ENCODE data around the gene BUB3.

Gene BUB3, protein sequence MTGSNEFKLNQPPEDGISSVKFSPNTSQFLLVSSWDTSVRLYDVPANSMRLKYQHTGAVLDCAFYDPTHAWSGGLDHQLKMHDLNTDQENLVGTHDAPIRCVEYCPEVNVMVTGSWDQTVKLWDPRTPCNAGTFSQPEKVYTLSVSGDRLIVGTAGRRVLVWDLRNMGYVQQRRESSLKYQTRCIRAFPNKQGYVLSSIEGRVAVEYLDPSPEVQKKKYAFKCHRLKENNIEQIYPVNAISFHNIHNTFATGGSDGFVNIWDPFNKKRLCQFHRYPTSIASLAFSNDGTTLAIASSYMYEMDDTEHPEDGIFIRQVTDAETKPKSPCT

DNA sequence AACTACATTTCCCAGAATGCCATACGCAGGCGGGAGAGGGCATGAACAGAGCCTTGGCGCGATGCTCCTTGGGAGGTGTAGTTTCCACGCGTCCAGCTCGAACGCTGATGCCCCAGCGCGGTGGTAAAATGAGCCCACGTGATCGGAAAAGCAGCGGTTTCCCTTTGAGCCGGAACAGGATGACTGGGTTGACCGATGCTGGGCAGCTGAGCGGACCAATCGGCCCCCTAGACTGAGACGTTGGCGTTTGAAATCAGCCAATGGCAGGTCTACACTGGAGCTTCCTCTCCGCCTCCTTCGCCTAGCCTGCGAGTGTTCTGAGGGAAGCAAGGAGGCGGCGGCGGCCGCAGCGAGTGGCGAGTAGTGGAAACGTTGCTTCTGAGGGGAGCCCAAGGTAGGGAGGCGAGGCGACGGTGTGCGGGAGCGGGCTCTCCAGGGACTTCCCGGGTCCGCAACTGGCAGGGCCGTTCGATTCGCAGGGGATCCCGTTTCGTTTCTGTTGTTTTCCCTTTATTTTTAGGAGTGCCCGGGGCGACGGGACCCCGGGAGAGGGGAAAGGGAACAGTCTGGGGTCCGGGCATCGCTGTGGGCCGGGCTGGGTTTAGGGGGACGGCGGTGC is at the start of gene BUB3:
Gene BUB3 (plus strand): TSS at position 311 of the 619 bp plus-strand sequence. CDS start 516 bp downstream, outside the sequence.
- peak; percentile 97 for DNase-seq

DNA sequence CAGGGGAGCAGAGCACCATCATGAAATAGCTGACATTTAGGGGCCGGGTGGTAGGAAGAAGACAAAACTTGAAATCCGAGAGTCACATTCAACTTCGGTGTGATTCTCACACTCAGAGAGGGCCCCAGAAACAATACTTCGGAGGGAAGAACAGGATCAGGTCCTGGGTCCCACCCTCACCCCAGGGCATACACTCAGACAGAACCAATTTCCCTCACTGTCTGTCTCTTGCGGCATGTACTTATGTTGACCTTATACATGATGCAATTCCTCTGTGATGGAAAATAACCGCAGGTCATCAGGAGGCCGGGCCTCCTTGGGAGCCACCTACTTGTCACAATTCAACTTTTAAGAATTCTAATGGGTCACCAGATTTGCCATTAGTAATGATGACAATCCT is 44.7 kb upstream of the BUB3 start:
- no peak for DNase-seq

DNA sequence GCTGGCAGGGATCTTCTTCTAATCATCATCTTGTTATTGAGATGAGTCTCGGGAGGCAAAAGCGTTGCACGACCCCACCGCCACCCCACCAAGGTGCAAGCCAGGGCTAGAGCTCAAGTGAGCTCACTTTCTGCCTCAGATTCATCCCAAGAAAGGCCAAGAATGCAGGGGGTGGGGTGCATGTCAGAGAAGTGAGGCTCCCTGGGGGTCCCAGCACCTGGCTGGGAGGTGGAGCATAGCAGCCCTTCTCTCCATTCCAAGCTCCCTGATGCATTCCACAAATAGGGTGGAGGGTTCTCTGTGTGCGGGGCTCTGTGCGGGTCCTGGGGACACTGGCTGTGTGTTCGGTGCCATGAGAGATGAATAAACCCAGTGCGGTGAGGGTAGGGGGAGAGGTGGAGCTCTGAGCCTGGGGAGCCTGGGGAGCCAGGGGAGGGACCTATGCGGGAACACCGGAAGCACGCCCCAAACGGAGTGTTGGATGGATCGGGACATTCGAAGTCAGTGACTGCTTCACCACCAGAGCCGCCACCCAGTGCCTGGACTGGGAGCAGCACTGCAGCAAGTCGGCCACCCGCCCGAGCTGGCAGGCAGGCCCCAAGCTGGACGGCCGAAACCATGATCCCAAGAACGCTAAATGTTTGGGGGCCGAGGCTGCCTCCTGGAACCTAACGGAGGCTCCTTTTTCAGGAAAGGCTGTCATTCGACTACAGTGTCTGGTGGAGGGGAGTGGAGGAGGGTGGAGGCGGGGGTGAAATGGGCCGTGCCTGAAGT is 36.4 kb upstream of the BUB3 start:
- no peak for DNase-seq

DNA sequence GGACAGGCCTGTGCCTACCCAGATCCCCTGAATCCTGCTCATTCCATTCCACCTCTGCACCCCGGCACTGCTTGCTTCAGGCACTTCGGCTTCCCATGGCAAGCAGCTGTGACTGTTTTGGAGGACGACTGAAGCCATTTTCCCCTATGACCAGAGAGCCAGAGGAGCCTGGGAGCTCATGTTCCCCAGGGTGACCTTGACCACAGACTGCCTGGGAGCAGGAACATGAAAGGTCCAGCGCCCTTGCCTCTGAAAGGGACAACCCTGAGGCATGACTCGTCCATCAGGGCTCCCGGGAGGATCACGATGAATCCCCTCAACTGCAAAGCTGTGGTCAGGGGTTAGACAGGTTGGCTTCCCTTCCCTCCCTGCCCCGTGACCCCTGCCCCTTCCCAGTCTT is 35.1 kb upstream of the BUB3 start:
- DNase-seq, result no peak

DNA sequence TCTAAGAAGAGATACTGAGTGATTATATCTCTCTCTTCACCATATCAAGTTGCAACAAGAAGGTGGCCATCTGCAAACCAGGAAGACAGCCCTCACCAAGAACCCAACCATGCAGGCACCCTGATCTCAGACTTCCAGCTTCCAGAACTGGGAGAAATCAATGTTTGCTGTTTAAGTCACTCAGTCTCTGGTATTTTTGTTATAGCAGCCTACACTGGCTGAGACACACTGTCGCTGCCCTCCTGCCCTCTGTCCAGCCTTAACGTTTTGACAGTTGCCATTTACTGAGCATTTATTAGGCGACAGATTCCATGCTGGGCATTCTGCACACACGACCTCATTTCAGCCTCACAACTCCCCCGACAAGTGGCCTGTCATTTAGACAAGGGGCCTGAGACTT is 28.0 kb upstream of the BUB3 start:
- no peak for DNase-seq

DNA sequence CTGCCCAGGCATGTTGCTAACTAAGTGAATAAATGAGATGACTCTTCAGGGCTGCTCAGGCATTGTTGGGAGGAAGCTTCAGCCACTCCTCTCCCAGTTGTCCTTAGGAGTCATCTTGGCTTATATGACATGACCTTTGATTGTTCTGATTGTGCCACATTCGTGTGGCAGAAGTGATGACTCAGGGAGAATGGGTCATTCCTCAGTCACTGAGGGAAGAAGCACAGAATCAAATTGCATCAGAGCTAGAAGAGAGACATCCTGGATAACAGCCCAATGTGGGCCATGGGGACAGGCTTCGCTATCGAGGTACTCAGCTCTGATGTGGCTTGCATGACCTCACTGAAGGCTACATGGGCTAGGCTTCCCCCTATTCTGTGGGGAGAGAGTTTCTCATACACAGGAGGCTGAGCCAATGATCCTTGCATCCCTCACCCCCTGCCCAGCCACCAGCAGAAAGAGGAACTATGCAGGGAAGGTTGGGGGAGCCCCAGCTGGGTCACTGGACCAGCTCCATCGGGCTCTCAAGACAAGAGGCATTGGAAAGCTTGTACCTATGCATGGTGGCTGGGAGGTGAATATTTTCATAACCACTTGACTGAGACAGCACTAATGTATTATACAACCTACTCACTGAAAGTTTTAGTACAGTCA is 24.5 kb upstream of the BUB3 start:
- DNase-seq, result no peak

DNA sequence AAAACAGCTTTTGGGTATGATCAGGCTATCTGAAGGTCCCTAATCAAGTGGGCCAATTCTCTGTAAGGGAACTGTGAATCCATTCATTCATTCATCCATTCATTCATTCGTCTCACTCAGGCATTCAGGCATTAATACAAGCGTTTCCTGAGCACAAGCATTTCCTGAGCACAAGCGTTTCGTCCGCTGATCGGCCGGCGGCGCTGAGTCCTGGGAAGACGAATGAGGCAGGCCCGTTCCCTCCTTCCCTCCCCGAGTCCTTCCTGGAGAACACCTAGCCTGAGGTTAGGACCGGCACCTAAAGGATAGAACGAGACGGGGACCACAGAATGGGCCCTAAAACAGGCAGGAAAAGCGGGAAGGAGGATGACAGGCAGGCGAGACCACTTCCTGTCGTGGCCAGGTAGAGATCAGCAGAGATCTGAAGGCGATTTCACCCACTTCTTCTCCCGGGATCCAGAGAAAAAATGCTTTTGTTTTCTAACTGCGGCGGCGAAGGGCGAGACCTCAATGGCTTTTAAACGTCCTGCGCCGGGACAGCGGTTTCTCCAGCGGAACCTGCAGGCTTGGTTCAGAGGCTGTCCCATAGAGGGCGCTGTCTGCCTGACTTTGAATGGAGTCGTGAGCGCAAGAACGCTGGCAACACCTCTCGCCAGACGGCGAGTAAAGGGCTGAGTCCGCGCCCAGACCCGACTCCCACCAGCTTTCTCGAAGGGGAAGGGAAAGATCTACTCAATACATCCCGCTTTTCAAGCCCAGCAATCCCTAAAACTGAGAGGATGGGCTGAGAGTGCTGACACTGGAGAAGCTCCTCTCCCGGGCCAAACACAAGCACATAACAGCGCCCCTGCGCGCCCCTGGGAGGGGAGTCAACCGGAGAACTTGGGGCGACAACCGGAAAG is 21.4 kb upstream of the BUB3 start:
- peak; percentile 47 for DNase-seq

DNA sequence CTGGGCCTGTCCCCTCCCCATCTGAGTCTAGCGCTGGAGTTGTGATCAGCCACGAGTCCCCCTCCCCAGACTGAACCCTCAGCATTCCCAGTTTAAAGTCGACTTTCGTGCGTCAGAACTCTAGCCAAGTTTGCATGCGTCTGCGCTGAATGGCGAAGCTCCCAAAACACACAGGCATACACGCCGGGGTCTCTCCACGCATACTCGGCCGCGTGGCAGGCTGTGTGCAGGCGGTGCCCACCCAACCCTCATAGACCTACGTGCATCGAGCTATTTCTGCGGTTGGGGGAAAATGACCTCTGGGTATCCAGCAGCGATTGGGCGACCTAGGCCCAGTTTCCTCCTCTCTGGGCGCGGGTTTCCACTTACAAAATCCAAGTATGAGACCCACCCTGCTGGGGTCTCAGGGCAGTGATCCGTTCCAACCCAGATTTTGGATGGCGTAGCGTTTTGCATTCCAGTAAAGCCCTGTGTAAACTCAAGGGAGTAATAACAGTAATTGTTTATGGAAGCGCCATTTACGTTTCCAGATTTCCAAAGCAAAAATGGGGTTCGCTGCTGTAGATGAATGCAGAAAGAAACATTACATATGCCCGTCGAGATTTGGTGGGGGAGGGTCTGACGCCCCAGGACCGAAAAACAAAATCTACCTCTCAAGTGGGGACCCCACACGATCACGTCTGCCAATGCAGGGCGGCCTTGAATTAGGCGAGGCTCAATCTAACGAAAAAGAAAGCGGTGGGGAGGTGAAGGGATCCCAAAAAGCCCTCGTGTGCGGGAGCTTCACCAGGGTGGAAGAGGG is 20.5 kb upstream of the BUB3 start:
- DNase-seq, result no peak

DNA sequence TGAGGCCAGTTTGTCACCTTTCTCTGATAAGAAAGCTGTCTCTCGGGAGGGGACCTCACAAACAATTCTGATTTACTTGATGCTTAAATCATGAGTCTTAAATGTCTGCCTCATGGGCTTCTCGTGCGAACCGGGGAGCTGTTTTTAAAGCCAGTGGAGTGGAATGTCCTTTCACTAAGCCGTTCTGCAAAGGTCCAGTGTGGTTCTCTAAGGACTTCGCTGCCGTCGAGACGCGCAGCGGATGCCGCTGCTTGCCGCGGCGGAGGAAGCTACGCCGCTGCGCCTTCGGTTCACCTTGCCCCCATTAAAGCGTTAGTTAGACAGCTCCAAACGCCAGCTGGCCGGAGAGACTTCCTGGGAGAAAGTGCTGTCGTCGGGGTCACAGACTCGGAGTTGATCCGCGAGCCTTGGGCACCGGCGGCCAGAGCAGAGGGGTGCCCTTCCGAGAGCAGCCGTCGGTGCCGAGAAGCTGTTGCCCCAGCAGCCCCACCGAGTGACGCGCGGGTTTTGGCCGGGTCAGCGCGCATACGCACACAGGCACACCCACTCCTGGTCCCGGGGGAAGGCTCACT is 19.8 kb upstream of the BUB3 start:
- no peak for DNase-seq

DNA sequence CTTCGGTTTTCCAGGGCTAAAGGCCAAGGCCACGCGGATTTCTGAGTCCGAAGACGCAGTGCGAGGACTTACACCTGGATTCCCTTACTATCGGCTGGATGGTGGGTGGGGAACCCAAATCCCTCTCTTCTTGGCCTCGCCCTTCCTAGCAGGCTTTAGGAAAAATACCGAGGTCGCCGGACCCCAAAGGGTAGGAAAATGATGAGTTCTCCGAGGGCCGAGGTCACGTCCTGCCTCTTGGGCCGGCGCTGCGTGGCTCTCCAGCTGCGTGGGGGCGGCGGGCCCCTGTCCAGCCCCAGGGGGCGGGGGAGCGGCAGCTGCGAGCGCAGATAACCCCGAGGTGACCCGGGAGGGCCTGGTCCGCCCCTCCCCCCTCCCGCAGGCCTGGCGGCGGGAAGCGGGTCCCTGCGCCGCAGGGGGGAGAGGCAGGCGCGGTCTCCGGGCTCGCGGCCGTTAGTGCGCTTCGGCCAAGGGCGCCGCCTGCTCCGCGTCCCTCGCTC is 19.2 kb upstream of the BUB3 start:
- DNase-seq, result no peak

DNA sequence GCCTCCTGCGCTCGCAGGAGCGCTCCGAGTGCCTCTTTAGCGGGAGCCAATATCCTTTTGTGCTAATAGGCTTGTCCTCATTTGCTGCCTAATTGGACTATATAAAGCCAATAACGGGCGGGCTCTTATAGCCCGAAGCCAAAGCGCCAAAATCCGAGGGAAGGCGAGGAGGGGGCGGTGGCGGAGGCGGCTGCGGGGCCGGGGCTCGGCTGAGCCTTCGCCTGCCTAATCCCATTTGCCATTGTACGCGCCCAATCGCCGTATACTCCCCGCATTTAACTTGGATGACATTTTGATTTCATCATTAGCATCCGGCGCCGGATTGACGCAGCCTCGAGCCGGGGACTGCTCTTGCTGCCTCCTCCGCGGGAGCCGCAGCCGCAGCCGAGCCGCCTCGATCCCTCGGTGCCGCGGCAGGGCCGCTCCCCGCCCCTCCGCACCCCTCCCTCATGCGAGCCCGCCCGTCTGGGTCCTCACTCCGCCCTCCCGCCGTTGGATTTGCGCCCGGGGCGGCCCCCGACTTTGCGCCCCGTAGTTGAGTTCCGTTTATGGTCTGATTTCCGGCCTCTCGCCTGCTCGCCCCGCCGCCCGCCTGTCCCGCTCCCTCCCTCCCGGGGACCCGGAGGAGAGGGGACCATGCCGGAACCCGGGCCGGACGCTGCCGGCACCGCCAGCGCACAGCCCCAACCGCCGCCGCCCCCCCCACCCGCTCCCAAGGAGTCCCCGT is 18.6 kb upstream of the BUB3 start, which contains the start of gene HMX3:
Gene HMX3 (plus strand): TSS at position 556 of the 727 bp plus-strand sequence. CDS start 81 bp downstream, at position 637.
- DNase-seq, result no peak

DNA sequence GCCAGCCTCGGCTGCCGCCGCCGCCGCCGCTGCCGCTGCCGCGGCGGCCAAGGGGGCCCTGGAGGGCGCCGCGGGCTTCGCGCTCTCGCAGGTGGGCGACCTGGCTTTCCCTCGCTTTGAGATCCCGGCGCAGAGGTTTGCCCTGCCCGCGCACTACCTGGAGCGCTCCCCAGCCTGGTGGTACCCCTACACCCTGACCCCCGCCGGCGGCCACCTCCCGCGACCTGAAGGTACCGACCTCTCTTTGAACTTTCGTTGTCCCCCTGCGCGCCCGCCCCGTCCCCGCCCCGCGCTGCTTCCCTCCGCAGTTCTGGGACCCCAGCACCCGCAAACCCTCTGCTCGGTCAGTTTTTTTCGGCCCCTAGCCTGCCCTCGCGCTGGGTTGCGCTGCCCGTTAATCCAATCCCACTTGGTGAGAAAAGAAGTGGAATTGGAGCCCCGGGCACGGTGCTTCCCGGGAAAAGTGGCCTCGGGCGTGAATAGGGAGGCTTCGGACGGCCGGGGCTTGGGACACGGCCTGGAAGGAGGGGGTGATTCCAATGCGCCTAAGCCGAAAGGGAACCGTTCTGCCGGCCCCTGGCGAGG is 17.9 kb upstream of the BUB3 start:
- DNase-seq, result no peak

DNA sequence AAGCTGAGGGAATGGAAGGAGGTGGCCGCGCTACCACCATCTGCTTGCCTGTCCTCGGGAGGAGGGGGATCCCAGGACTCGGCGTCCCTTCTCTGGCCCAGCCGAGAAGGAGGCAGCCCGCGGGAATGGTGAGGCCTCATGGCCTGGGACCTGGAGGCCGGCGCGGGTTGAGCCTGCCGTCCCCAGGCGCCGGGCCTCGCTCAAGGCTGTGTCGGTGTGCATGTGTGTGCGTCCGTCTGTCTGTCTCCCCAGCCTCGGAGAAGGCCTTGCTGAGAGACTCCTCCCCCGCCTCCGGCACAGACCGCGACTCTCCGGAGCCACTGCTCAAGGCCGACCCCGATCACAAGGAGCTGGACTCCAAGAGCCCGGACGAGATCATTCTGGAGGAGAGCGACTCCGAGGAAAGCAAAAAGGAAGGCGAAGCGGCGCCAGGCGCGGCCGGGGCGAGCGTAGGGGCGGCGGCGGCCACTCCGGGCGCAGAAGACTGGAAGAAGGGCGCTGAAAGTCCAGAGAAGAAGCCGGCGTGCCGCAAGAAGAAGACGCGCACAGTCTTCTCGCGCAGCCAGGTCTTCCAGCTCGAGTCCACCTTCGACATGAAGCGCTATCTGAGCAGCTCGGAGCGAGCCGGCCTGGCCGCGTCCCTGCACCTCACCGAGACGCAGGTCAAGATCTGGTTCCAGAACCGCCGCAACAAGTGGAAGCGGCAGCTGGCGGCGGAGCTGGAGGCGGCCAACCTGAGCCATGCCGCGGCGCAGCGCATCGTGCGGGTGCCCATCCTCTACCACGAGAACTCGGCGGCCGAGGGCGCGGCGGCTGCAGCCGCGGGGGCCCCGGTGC is 17.2 kb upstream of the BUB3 start:
- DNase-seq, result no peak

DNA sequence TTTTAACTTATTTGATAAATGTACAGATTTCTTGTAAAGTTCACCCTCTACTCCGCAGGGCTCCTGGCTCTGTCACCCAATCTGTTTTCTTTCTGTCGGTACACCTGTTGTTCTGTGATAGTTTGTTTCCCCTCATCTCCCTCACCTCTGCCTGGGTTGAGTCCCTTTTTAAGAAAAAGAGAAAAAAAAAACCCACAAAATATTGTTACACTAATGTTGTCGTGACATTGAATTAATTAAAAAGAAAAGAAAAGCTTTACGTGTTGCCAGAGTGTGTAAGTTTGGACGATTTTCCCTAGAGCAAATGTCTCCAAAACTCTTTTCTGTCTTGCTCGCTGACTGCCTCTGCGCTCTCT is 15.1 kb upstream of the BUB3 start:
- no peak for DNase-seq

DNA sequence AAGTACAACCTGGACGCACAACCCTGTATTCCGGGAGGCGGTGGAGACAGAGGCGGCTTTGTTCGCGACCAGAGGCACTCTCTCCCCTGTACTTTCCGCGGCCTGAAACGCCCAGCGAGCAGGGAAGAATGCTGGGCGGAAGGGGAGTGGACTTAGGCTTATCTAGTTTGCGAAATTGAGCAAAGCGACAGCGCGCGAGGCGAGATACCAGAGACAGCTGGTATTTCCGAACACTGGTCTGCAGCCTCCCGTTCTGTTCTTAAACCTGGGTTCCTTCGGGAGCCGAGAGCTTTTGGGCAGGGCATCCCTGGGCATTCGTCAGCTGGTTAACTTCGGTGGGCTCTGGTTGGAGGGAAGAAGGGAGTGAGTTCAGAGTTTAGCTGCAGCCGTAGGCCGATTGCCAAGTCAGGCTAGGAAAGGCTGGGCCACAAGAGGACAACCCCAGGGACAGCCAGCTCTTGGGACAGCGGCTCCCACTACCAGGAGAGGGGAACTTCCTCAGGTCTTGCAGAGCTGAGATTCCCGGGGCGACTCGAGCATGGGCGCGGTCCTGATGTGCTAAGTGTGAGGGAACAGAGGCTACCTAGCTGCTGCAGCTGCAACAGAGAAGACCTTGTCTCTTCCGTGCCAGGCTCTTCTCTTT is 14.6 kb upstream of the BUB3 start:
- DNase-seq, result no peak

DNA sequence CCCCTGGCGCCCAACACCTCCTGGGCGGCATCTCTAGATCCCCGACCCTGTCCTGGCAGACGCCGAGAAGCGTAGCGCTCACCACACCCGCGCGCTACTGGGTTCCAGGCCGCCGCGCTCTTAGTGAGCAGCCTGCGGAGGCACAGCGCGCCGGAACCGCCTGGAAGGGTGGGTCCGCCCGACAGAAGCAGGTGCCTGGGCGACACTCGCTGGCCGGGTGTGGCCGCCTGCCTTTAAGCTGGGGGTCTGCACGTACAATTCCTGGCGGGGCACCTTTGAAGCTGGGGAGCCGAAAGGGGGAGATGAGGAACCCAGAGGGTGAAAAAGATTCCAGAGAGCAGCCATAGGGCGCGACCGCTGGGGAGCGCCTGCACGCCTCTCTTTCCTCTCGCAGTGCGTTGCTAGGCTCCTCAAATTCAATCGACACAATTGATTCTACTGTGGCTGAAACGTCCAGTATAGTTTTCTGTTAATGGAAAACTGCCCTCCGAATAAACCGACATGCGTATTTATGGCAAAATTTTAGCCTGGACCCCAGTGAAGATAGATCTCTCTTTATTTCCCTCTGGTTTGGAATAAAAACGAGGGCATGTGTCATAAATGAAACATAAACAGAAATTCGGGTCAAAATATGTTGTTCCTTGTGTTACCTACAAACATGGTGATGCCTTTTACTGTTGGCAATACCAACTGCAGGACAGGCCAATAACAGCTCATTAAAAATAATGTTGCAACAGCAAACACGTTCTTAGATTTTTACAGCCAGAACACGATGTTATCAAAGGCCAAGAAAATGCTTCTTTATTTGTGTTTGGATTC is 13.8 kb upstream of the BUB3 start:
- no peak for DNase-seq

DNA sequence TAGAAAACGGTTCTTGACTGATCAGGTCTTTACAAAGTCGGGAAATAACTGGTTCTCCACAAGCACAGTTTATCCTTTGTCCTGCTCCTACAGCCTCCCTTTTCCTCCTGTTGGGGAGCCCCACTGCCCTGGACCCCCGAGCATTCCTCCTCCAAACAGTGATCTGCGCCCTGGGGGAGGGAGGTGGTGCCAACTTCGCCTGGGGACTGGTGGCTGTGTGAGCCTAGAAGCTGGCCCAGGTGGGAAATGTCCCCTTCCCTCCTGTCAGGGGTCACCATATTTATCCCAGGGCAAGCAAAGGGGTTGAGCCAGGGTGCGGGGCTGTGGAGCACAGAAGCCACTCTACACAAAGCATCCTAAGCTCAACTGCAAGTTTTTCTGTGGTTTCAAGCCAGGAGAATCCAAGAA is 13.2 kb upstream of the BUB3 start:
- DNase-seq, result no peak

All from DMS 273 treated with DMSO at 0.1 percent for 48 hours (cell line).